ENCODE results near the gene FGD4. TPM values are rescaled to one million over a fixed set of nuclear protein-coding genes. Genes with fewer than 3 reads are reported as not detected.
"Not testable (repeated sequence)": the region's sequence is repeated elsewhere in the genome, so short reads cannot be mapped to it uniquely, and the experiment has no call there.

The FGD4 gene
- total RNA-seq, 6 donors from 2014 or later = 44.0 to 78.6 (median 55.5) TPM

- TF ChIP-seq POLR2A (IDR thresholded peaks at IDR 0.05) (no peak), CTCF (IDR thresholded peaks at IDR 0.05) (no peak), EP300 (IDR thresholded peaks at IDR 0.05) (no peak), POLR2AphosphoS5 (IDR thresholded peaks at IDR 0.05) (no peak)
- WGBS, 2 donors = 59 to 92% methylated on average over 2 of the region's 2 CpGs
Measured at GRCh38 chr12:32551058-32551457, 151.7 kb downstream of the FGD4 start.

GRCh38 chr12:32558903-32559302, 159.5 kb downstream of the FGD4 start:
- Histone ChIP-seq H3K27ac (peak overlapping the region; percentile 12 to 32 (median 26)), H3K4me1 (peaks cover 21 to 36% (median 27%) of the 10 kb centered on the region in 4 donors), H3K9me3 (no peaks in the 10 kb centered on the region), H3K4me3 (no peak overlapping the region), H3K27me3 (no peaks in the 10 kb centered on the region), H3K36me3 (no peaks in the 10 kb centered on the region)
- TF ChIP-seq POLR2AphosphoS5 (IDR thresholded peaks at IDR 0.05) = no peak
- TF ChIP-seq EP300 (IDR thresholded peaks at IDR 0.05) = no peak
- TF ChIP-seq POLR2A (IDR thresholded peaks at IDR 0.05) = no peak
- TF ChIP-seq CTCF (IDR thresholded peaks at IDR 0.05) = no peak
- DNase-seq (no peak), ATAC-seq (ENCODE audit: low FRiP score in 2 of 2) (peak in 1 of 2 donors; percentile 78)
- WGBS, 2 donors = 20 to 35% methylated on average over 1 of the region's 1 CpG

More at GRCh38 chr12:32551058-32551457, 151.7 kb downstream of the FGD4 start:
- Histone ChIP-seq H3K9me3 (no peaks in the 10 kb centered on the region), H3K27ac (no peak overlapping the region), H3K4me1 (peaks cover 27 to 36% (median 30%) of the 10 kb centered on the region in 4 donors), H3K36me3 (no peaks in the 10 kb centered on the region), H3K27me3 (no peaks in the 10 kb centered on the region), H3K4me3 (no peak overlapping the region)
- DNase-seq = no peak
- no peak for ATAC-seq (ENCODE audit: low FRiP score in 2 of 2)

GRCh38 chr12:32559434-32559833, 160.1 kb downstream of the FGD4 start:
- peaks cover 0 to 5% (median 2%) of the 10 kb centered on the region in 4 donors for H3K36me3 ChIP-seq
- TF ChIP-seq CTCF (IDR thresholded peaks at IDR 0.05) (no peak), POLR2A (IDR thresholded peaks at IDR 0.05) (no peak), POLR2AphosphoS5 (IDR thresholded peaks at IDR 0.05) (no peak), EP300 (IDR thresholded peaks at IDR 0.05) (no peak)
- no peak for DNase-seq
- no peak overlapping the region for H3K4me3 ChIP-seq
- ATAC-seq (ENCODE audit: low FRiP score in 2 of 2) = no peak
- peak overlapping the region; percentile 21 to 32 (median 28) for H3K27ac ChIP-seq
- no peaks in the 10 kb centered on the region for H3K27me3 ChIP-seq
- peaks cover 21 to 36% (median 27%) of the 10 kb centered on the region in 4 donors for H3K4me1 ChIP-seq
- 32 to 36% methylated on average over 3 of the region's 3 CpGs for WGBS, 2 donors
- no peaks in the 10 kb centered on the region for H3K9me3 ChIP-seq

GRCh38 chr12:32560520-32560919, 161.2 kb downstream of the FGD4 start:
- DNase-seq (no peak), ATAC-seq (ENCODE audit: low FRiP score in 2 of 2) (no peak)
- H3K36me3 ChIP-seq = peaks cover 0 to 14% (median 4%) of the 10 kb centered on the region in 4 donors
- no peaks in the 10 kb centered on the region for H3K27me3 ChIP-seq
- H3K4me1 ChIP-seq = peaks cover 21 to 36% (median 27%) of the 10 kb centered on the region in 4 donors
- H3K9me3 ChIP-seq = no peaks in the 10 kb centered on the region
- no peak for TF ChIP-seq CTCF (IDR thresholded peaks at IDR 0.05)
- no peak for TF ChIP-seq POLR2AphosphoS5 (IDR thresholded peaks at IDR 0.05)
- TF ChIP-seq EP300 (IDR thresholded peaks at IDR 0.05) = no peak
- no peak for TF ChIP-seq POLR2A (IDR thresholded peaks at IDR 0.05)
- 94% methylated on average over 4 of the region's 4 CpGs for WGBS, 2 donors
- no peak overlapping the region for H3K4me3 ChIP-seq
- peak overlapping the region in 1 of 4 donors; percentile 32 for H3K27ac ChIP-seq

GRCh38 chr12:32561931-32562341, 162.6 kb downstream of the FGD4 start:
- Histone ChIP-seq H3K4me1 (peaks cover 26 to 42% (median 31%) of the 10 kb centered on the region in 4 donors), H3K27ac (peak overlapping the region in 3 of 4 donors; percentile 16 to 73 (median 60))
- ATAC-seq (ENCODE audit: low FRiP score in 2 of 2) = no peak

GRCh38 chr12:32562413-32562812, 163.1 kb downstream of the FGD4 start:
- not testable (repeated sequence) for H3K4me3 ChIP-seq; H3K9me3 ChIP-seq; H3K27me3 ChIP-seq; ATAC-seq (ENCODE audit: low FRiP score in 2 of 2); DNase-seq
- H3K36me3 ChIP-seq = peaks cover 0 to 14% (median 4%) of the 10 kb centered on the region in 4 donors
- H3K27ac ChIP-seq = peak overlapping the region in 3 of 4 donors; percentile 16 to 73 (median 60)
- WGBS, 2 donors = 42 to 58% methylated on average over 5 to 6 of the region's 6 CpGs
- H3K4me1 ChIP-seq = peaks cover 30 to 47% (median 34%) of the 10 kb centered on the region in 4 donors

More at GRCh38 chr12:32561931-32562341, 162.6 kb downstream of the FGD4 start:
- 72 to 81% methylated on average over 11 of the region's 11 CpGs for WGBS, 2 donors
- no peak overlapping the region for H3K4me3 ChIP-seq
- no peaks in the 10 kb centered on the region for H3K27me3 ChIP-seq
- peaks cover 0 to 14% (median 4%) of the 10 kb centered on the region in 4 donors for H3K36me3 ChIP-seq
- DNase-seq = no peak
- no peak for TF ChIP-seq EP300 (IDR thresholded peaks at IDR 0.05)
- TF ChIP-seq CTCF (IDR thresholded peaks at IDR 0.05) = no peak
- no peak for TF ChIP-seq POLR2AphosphoS5 (IDR thresholded peaks at IDR 0.05)
- TF ChIP-seq POLR2A (IDR thresholded peaks at IDR 0.05) = no peak
- no peaks in the 10 kb centered on the region for H3K9me3 ChIP-seq
